GM12874 (cell line): Measurements from ENCODE around the gene IL12RB2.

Source experiments
- CTCF ChIP-seq: IDR thresholded peaks from 2 replicates; pipeline ENCODE4 v1.5.1; 2011; ENCODE audit warnings: low read depth, mild to moderate bottlenecking, control low read depth, low read length, moderate library complexity; ENCODE audit not compliant: insufficient read depth

IL12RB2 gene

GRCh38 chr1:67368046-67368514 lies 60.4 kb downstream of the IL12RB2 start:
- no peak for TF ChIP-seq CTCF

- TF ChIP-seq CTCF: no peak
Observed at GRCh38 chr1:67371043-67371442, 63.4 kb downstream of the IL12RB2 start.

GRCh38 chr1:67371681-67372080 lies 64.0 kb downstream of the IL12RB2 start:
- no peak for TF ChIP-seq CTCF

- TF ChIP-seq CTCF: no peak
Observed at GRCh38 chr1:67372136-67372535, 64.5 kb downstream of the IL12RB2 start.

GRCh38 chr1:67372898-67373297 lies 65.2 kb downstream of the IL12RB2 start:
- TF ChIP-seq CTCF: no peak

GRCh38 chr1:67376381-67376780 lies 68.7 kb downstream of the IL12RB2 start:
- no peak for TF ChIP-seq CTCF

GRCh38 chr1:67377253-67377652 lies 69.6 kb downstream of the IL12RB2 start:
- no peak for TF ChIP-seq CTCF

- TF ChIP-seq CTCF: no peak
Observed at GRCh38 chr1:67381154-67381553, 73.5 kb downstream of the IL12RB2 start.
